HepG2 (cell line): ENCODE results near the gene WDR48. TPM values are rescaled to one million over a fixed set of nuclear protein-coding genes. Genes with fewer than 3 reads are reported as not detected.

Experiments
- ARID2 ChIP-seq: sonication (generic); formaldehyde crosslinking; IDR thresholded peaks from 2 replicates; pipeline ENCODE4 v1.8.1; 2022; ENCODE audit warnings: mild to moderate bottlenecking, missing genetic modification reagents, borderline replicate concordance
- ATF7-NPFF ChIP-seq: sonication (generic); formaldehyde crosslinking; IDR thresholded peaks from 2 replicates; pipeline ENCODE4 v1.8.1; 2023; ENCODE audit warnings: mild to moderate bottlenecking, low read depth, missing genetic modification reagents, moderate library complexity
- BCLAF1 ChIP-seq: fragments of 450-650 bp; IDR thresholded peaks from 2 replicates; pipeline ENCODE4 v1.6.1; 2017; ENCODE audit warnings: mild to moderate bottlenecking
- CAMTA2 ChIP-seq: sonication (generic); formaldehyde crosslinking; IDR thresholded peaks from 2 replicates; pipeline ENCODE4 v1.4.0; 2020; ENCODE audit warnings: mild to moderate bottlenecking, missing genetic modification reagents, borderline replicate concordance
- CREB1 ChIP-seq, 2 experiments: fragments of 450-650 bp in 1 of 2; IDR thresholded peaks; 2 replicates each; pipeline ENCODE4 v1.6.1; 2016 to 2017; ENCODE audit warnings: control low read depth in 1 of 2, mild to moderate bottlenecking in 1 of 2, missing compliant biosample characterization in 1 of 2, missing genetic modification characterization in 1 of 2
- CSRNP1 ChIP-seq: sonication (generic); formaldehyde crosslinking; IDR thresholded peaks from 2 replicates; pipeline ENCODE4 v1.8.1; 2023; ENCODE audit warnings: mild to moderate bottlenecking, missing genetic modification reagents
- KLF9 ChIP-seq: IDR thresholded peaks from 2 replicates; pipeline ENCODE4 v1.6.1; 2016; ENCODE audit warnings: low read depth
- POLR2AphosphoS5 ChIP-seq: IDR thresholded peaks from 2 replicates; pipeline ENCODE4 v1.6.1; 2012; ENCODE audit warnings: low read depth, low read length
- SRY ChIP-seq: sonication (generic); formaldehyde crosslinking; IDR thresholded peaks from 2 replicates; pipeline ENCODE4 v1.8.0; 2022; ENCODE audit warnings: mild to moderate bottlenecking, missing genetic modification reagents
- ZNF101 ChIP-seq: sonication (generic); formaldehyde crosslinking; IDR thresholded peaks from 2 replicates; pipeline ENCODE4 v1.4.0; 2020; ENCODE audit warnings: mild to moderate bottlenecking, low read depth, missing genetic modification reagents, borderline replicate concordance
- ZNF260 ChIP-seq: sonication (generic); formaldehyde crosslinking; IDR thresholded peaks from 2 replicates; pipeline ENCODE4 v1.4.0; 2020; ENCODE audit warnings: missing genetic modification reagents, low read depth, mild to moderate bottlenecking, borderline replicate concordance
- ZNF564 ChIP-seq: sonication (generic); formaldehyde crosslinking; IDR thresholded peaks from 2 replicates; pipeline ENCODE4 v1.8.1; 2023; ENCODE audit warnings: mild to moderate bottlenecking, missing genetic modification reagents
- ZNF615 ChIP-seq: sonication (generic); formaldehyde crosslinking; IDR thresholded peaks from 2 replicates; pipeline ENCODE4 v1.5.0; 2020; ENCODE audit warnings: mild to moderate bottlenecking, missing genetic modification reagents, borderline replicate concordance
- ZNF619 ChIP-seq: sonication (generic); formaldehyde crosslinking; IDR thresholded peaks from 2 replicates; pipeline ENCODE4 v1.4.0; 2020; ENCODE audit warnings: mild to moderate bottlenecking, missing genetic modification reagents
- ZNF687 ChIP-seq: sonication (generic); formaldehyde crosslinking; IDR thresholded peaks from 2 replicates; pipeline ENCODE4 v1.5.1; 2020; ENCODE audit warnings: mild to moderate bottlenecking, missing genetic modification reagents, moderate library complexity
- ZNF777 ChIP-seq: sonication (generic); formaldehyde crosslinking; IDR thresholded peaks from 2 replicates; pipeline ENCODE4 v1.4.0; 2020; ENCODE audit warnings: missing genetic modification reagents
- ZNF788 ChIP-seq: sonication (generic); formaldehyde crosslinking; IDR thresholded peaks from 2 replicates; pipeline ENCODE4 v1.5.0; 2020; ENCODE audit warnings: mild to moderate bottlenecking, missing genetic modification reagents, borderline replicate concordance
- ZUFSP ChIP-seq: sonication (generic); formaldehyde crosslinking; IDR thresholded peaks from 2 replicates; pipeline ENCODE4 v1.9.0; 2021; ENCODE audit warnings: missing genetic modification reagents, mild to moderate bottlenecking, borderline replicate concordance
- ZZZ3 ChIP-seq: sonication (generic); formaldehyde crosslinking; IDR thresholded peaks from 2 replicates; pipeline ENCODE4 v1.4.0; 2020; ENCODE audit warnings: missing genetic modification reagents, mild to moderate bottlenecking, borderline replicate concordance
- polyA plus RNA-seq, 8 experiments: library from polyadenylated mRNA; depleted of rRNA in 3 of 8; stranded (reverse) in 7 of 8; unstranded in 1 of 8; fragments of >200 nt; fragmentation: Illumina TruSeq in 4 of 8; extraction: Trizol in 4 of 8; gene quantifications; 2 replicates each; pipeline versions ENCODE4 v1.2.1 to v1.2.3, GENCODE V29; 2011 to 2016; ENCODE audit warnings: low read depth in 4 of 8, missing spikeins in 1 of 8, mixed read lengths in 1 of 8; ENCODE audit not compliant: insufficient read depth in 1 of 8
- total RNA-seq, 5 experiments: library from RNA; depleted of rRNA; stranded (reverse); fragments of >200 nt; fragmentation: Illumina TruSeq; extraction: Trizol; gene quantifications; 2 replicates each; pipeline ENCODE4 v1.2.3, GENCODE V29; 2016; ENCODE audit warnings: low read depth in 1 of 5

WDR48 gene
- total and polyA plus RNA-seq, 2 of the 13 experiments (the other 11 are each of a cell fraction or from before 2014, with no cell fraction given) = 29.2 to 31.2 TPM

GRCh38 chr3:39106851-39107387, 55.1 kb downstream of the WDR48 start (continued):
- TF ChIP-seq CSRNP1 (CRISPR knock-in tag) (no peak), ZNF101 (CRISPR knock-in tag) (no peak), ZNF777 (CRISPR knock-in tag) (peak; percentile 79), BCLAF1 (no peak), ZNF687 (CRISPR knock-in tag) (peak; percentile 57; the same call in 1 of the 2 replicates), ZNF564 (CRISPR knock-in tag) (0 out of 2 replicates have a peak, but pooled peaks have one; percentile 22), KLF9 (CRISPR knock-in tag) (no peak), ZZZ3 (CRISPR knock-in tag) (no peak), ZUFSP (no peak), SRY (CRISPR knock-in tag) (no peak), ZNF615 (CRISPR knock-in tag) (peak; percentile 63; the same call in 1 of the 2 replicates), ATF7-NPFF (no peak), CREB1 (IDR thresholded peaks at IDR 0.05) (no peak), CREB1 (CRISPR knock-in tag; IDR thresholded peaks at IDR 0.05) (no peak), POLR2AphosphoS5 (no peak), ZNF788 (no peak; the same call in 1 of the 2 replicates), CAMTA2 (0 out of 2 replicates have a peak, but pooled peaks have one; percentile 24), ARID2 (CRISPR knock-in tag) (no peak), ZNF619 (CRISPR knock-in tag) (0 out of 2 replicates have a peak, but pooled peaks have one; percentile 35), ZNF260 (no peak)
